Stimulated activated effector memory CD8-positive, alpha-beta T cell treated with anti-CD3 and anti-CD28 coated beads, Interleukin-12 subunit alpha, Interleukin-12 subunit beta, amount 100 ng/mL, for 72 hours (primary cell): Measurements from ENCODE around the gene OSBPL5.
"Not testable (repeated sequence)": the region's sequence is repeated elsewhere in the genome, so short reads cannot be mapped to it uniquely, and the experiment has no call there.

Experiments used
- ATAC-seq: fragments of 150-1000 bp; cut with Tn5 transposase; 2 replicates; pipeline ENCODE4 v1.10.0; 2021
- DNase-seq, 2 donors: peaks; one replicate each; pipeline ENCODE4 v3.0.0; 2021 to 2022; ENCODE audit warnings: low spot score in 2 of 2
- H3K27ac Mint-ChIP-seq: one replicate; pipeline ENCODE4 v1.8.0; 2022; ENCODE audit warnings: mild to moderate bottlenecking, mixed read lengths
- H3K36me3 Mint-ChIP-seq: one replicate; pipeline ENCODE4 v1.8.0; 2022; ENCODE audit warnings: mild to moderate bottlenecking, mixed read lengths
- H3K4me1 Mint-ChIP-seq: one replicate; pipeline ENCODE4 v1.8.0; 2022; ENCODE audit warnings: mixed read lengths
- H3K4me3 Mint-ChIP-seq: one replicate; pipeline ENCODE4 v1.8.0; 2022; ENCODE audit warnings: mild to moderate bottlenecking, mixed read lengths
- H3K9me3 Mint-ChIP-seq: one replicate; pipeline ENCODE4 v1.8.0; 2022; ENCODE audit warnings: mixed read lengths

OSBPL5 gene

DNA sequence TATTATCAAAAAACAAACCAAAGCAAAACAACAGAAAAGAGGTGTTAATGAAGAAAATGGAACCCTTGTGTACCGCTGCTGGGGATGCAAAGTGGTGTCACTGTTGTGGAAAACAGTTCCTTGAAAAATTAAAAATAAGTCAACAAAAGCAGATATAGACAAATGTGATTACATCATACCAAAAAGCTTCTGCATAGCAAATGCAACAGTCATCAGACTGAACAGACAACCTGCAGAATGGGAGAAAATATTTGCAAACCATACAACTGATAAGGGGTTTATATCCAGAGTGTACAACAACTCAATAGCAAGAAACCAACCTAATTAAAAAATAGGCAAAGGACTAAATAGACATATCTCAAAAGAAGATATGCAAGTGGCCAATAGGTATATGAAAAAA is 85.0 kb downstream of the OSBPL5 start:
- no peaks in the 10 kb centered on the region for H3K9me3 Mint-ChIP-seq
- no peak overlapping the region for H3K4me3 Mint-ChIP-seq
- no peak overlapping the region for H3K27ac Mint-ChIP-seq
- no peak for DNase-seq
- ATAC-seq: no peak
- no peaks in the 10 kb centered on the region for H3K36me3 Mint-ChIP-seq
- no peaks in the 10 kb centered on the region for H3K4me1 Mint-ChIP-seq

DNA sequence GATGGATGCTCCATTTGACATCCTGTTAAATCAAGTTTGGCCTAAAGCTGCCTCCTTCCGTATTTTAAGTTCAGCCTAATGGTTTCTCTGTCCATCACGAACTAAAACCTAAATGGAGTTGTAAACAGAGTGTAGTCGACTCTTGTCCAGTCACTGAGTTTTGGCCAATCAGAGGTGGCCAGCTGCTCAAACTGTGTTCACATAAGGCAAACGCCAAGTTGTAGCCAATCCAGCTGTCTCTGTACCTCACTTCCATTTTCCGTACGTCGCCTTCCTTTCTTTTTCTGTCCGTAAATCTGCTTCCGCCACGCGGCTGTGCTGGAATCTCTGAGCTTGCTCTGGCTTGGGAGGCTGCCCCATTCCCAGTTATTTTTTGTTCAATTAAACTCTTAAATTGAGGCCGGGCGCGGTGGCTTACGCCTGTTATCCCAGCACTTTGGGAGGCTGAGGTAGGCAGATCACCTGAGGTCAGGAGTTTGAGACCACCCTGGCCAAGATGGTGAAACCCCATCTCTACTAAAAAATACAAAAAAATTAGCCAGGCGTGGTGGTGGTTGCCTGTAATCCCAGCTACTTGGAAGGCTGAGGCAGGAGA is 87.2 kb downstream of the OSBPL5 start:
- Mint-ChIP-seq H3K36me3 (no peaks in the 10 kb centered on the region), H3K9me3 (no peaks in the 10 kb centered on the region), H3K27ac (no peak overlapping the region), H3K4me3 (no peak overlapping the region), H3K4me1 (no peaks in the 10 kb centered on the region)
- ATAC-seq (no peak), DNase-seq (no peak)

DNA sequence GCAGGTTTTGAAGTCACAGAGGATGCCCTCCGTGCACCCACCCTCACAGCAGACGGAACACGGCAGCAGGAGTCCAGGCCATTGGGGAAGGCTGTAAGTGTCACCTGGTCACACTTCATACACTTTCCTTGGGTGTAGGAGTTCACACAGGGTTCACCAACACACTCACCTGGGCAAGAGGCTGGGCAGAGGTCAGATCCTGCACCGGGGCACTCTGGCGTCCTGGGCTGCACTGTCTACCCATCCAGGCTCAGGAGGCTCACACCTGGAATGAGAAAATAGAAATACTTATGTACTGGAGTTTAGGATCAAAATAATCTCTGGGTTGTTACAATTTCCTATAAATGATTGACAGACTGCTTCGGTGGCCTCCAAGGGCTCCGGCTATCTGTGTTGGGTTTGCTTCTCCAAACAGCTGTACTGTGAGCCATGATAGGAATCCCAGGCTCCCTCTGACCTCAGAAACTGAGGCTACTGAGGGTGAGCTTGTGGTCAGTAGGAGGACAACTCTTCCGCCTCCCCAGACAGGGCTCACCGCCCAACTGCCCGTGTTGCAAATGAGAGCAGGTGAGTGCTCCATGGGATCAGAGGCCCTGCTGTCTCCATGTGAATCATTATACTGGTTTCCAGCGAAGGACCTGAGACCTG is 87.8 kb downstream of the OSBPL5 start:
- Mint-ChIP-seq H3K4me3 (no peak overlapping the region), H3K27ac (no peak overlapping the region), H3K36me3 (no peaks in the 10 kb centered on the region), H3K9me3 (no peaks in the 10 kb centered on the region), H3K4me1 (no peaks in the 10 kb centered on the region)
- no peak for DNase-seq
- no peak for ATAC-seq

DNA sequence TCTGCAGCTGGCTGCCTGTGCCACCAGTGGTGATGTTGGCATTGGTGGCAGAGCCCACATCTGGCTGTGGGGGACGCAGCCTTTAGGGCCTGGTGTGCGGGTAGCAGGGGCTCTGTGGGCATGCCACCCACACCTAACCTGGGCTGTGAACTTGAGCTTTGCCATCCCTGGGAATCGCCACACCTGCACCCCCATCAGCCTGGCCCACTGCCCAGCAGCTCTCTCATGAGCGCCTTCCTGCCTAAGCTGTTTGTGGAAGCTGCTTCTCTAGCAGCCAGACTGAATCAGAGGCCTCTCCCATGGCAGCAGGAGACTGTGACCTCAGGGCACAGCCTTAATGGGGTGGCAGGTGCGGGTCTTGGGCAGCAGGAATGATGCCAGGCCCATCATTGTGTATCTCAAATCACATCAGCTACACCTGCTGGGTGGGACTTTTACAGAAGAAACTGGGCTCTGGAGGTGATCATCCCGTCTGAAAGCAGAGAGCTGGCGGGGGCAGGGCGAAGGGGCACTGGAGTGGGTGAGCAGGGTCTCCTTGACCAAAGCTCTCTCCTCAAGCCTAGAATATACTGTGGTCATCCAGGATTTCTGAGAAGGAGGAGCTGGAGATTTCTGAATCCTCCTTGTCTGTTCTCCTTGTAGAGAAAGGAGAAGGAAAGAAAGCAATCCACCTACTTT is 90.1 kb downstream of the OSBPL5 start:
- no peak overlapping the region for H3K4me3 Mint-ChIP-seq
- no peaks in the 10 kb centered on the region for H3K9me3 Mint-ChIP-seq
- ATAC-seq (no peak), DNase-seq (no peak)
- peak overlapping the region; percentile 40 for H3K27ac Mint-ChIP-seq
- H3K4me1 Mint-ChIP-seq: no peaks in the 10 kb centered on the region
- H3K36me3 Mint-ChIP-seq: no peaks in the 10 kb centered on the region

DNA sequence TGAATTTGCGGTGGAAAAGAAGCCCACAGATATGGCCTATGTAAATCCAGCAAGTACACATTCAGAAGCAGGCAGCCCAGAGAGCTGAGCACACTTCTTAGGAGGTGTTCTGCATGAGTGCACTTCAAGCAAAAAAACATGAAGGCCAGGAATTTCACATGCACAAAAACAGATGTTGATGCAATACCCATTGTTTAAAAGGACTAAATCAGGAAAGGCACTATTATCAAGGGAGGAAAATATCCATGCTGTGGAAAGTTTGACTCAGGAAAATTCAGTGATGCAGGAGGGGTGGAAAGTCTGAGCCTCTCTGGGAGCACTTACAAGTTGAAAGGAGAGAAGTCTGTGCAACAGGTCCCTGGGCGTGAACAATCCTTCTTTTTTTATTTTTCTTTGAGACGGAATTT is 92.1 kb downstream of the OSBPL5 start:
- Mint-ChIP-seq H3K4me3 (no peak overlapping the region), H3K27ac (no peak overlapping the region), H3K4me1 (no peaks in the 10 kb centered on the region), H3K9me3 (no peaks in the 10 kb centered on the region), H3K36me3 (no peaks in the 10 kb centered on the region)
- ATAC-seq (no peak), DNase-seq (no peak)

DNA sequence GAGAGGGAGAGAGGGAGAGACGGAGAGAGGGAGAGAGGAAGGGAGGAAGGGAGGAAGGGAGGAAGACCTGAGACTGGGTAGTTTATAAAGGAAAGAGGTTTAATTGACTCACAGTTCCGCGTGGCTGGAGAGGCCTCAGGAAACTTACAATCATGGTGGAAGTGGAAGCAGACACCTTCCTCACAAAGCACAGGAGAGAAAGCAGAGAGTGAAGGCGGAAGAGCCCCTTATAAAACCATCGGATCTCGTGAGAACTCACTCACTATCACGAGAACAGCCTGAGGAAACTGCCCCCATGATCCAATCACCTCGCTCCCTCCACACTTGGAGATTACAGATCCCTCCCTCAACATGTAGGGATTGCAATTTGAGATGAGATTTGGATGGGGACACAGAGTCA is 95.7 kb downstream of the OSBPL5 start:
- no peak overlapping the region for H3K27ac Mint-ChIP-seq
- H3K4me3 Mint-ChIP-seq: no peak overlapping the region
- ATAC-seq (no peak), DNase-seq (no peak)
- no peaks in the 10 kb centered on the region for H3K9me3 Mint-ChIP-seq
- no peaks in the 10 kb centered on the region for H3K36me3 Mint-ChIP-seq
- no peaks in the 10 kb centered on the region for H3K4me1 Mint-ChIP-seq

DNA sequence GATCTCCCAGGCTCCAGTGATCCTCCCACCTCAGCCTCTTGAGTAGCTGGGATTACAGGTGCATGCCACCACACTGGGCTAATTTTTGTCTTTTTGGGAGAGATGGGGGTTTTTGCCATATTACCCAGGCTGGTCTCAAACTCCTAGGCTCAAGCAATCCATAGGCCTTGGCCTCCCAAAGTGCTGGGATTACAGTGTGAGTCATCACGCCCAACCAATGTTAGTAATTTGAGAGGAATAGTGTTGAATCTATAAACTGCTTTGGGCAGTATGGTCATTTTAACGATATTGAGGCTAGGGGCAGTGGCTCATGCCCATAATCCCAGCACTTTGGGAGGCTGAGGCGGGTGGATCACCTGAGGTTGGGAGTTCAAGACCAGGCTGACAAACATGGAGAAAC is 98.8 kb downstream of the OSBPL5 start:
- not testable (repeated sequence) for H3K9me3 Mint-ChIP-seq, H3K36me3 Mint-ChIP-seq, ATAC-seq, DNase-seq, H3K4me1 Mint-ChIP-seq, H3K4me3 Mint-ChIP-seq, H3K27ac Mint-ChIP-seq

DNA sequence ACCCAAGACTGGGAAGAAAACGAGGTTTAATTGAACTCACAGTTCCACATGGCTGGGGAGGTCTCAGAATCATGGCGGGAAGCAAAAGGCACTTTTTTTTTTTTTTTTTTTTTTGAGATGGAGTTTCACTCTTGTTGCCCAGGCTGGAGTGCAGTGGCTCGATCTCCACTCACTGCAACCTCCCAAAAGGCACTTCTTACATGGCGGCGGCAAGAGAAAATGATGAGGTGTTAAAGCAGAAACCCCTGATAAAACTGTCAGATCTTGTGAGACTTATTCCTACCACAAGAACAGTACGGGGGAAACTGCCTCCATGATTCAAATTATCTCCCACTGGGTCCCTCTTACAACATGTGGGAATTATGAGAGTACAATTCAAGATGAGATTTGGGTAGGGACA is 100.4 kb downstream of the OSBPL5 start:
- not testable (repeated sequence) for H3K4me1 Mint-ChIP-seq, H3K9me3 Mint-ChIP-seq, H3K4me3 Mint-ChIP-seq, DNase-seq, H3K36me3 Mint-ChIP-seq, H3K27ac Mint-ChIP-seq, ATAC-seq

DNA sequence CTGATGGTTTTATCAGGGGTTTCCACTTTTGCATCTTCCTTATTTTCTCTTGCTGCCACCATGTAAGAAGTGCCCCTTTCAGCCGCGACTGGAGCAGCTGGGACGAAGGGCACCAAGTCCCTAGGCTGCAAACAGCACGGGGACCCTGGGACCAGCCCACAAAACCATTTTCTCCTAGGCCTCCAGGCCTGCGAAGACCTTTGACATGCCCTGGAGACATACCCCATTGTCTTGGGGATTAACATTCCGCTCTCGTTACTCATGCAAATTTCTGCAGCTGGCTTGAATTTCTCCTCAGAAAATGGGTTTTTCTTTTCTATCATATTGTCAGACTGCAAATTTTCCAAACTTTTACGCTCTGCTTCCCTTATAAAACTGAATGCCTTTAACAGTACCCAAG is 101.2 kb downstream of the OSBPL5 start:
- not testable (repeated sequence) for DNase-seq, H3K9me3 Mint-ChIP-seq, H3K36me3 Mint-ChIP-seq, H3K27ac Mint-ChIP-seq, ATAC-seq, H3K4me3 Mint-ChIP-seq, H3K4me1 Mint-ChIP-seq

DNA sequence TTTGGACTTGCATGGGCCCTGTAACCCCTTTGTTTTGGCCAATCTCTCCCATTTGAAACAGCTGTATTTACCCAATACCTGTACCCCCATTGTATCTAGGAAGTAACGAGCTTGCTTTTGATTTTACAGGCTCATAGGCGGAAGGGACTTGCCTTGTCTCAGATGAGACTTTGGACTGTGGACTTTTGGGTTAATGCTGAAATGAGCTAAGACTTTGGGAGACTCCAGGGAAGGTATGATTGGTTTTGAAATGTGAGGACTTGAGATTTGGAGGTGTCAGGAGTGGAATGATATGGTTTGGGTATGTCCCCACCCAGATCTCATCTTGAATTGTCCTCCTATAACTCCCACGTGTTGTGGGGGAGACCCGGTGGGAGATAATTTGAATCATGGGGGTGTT is 101.7 kb downstream of the OSBPL5 start:
- not testable (repeated sequence) for ATAC-seq, H3K36me3 Mint-ChIP-seq, H3K27ac Mint-ChIP-seq, H3K9me3 Mint-ChIP-seq, DNase-seq, H3K4me1 Mint-ChIP-seq, H3K4me3 Mint-ChIP-seq

DNA sequence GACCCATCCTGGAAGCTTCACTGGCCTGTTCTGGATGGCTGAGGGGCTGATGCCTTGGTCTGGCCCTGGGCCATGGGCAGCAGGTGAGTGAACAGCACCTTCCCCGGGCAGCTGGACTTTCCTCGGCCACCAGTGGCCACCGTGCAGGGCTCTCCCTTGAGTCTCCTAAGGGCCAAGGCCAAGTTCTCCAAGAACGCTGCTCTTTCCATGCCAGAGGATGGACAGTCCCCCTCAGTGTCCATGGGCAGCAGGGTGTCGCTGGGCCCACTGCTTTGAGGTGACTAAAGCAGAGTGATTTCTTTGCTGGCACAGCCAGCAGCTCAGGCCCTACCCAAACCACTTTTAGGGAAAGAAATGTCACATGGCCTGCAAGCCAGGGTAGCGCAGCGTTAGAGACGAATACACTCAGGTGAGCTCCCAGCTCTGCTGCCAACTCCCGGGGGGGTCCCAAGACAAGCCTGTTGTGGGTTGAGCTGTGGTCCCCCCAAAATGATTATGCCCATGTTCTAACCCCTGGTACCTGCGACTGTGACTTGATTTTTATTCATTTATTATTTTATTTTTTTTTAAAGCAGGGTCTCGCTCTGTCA is 104.6 kb downstream of the OSBPL5 start:
- no peak overlapping the region for H3K27ac Mint-ChIP-seq
- no peaks in the 10 kb centered on the region for H3K9me3 Mint-ChIP-seq
- DNase-seq: no peak
- peaks cover 21% of the 10 kb centered on the region for H3K36me3 Mint-ChIP-seq
- peaks cover 14% of the 10 kb centered on the region for H3K4me1 Mint-ChIP-seq
- no peak for ATAC-seq
- no peak overlapping the region for H3K4me3 Mint-ChIP-seq

DNA sequence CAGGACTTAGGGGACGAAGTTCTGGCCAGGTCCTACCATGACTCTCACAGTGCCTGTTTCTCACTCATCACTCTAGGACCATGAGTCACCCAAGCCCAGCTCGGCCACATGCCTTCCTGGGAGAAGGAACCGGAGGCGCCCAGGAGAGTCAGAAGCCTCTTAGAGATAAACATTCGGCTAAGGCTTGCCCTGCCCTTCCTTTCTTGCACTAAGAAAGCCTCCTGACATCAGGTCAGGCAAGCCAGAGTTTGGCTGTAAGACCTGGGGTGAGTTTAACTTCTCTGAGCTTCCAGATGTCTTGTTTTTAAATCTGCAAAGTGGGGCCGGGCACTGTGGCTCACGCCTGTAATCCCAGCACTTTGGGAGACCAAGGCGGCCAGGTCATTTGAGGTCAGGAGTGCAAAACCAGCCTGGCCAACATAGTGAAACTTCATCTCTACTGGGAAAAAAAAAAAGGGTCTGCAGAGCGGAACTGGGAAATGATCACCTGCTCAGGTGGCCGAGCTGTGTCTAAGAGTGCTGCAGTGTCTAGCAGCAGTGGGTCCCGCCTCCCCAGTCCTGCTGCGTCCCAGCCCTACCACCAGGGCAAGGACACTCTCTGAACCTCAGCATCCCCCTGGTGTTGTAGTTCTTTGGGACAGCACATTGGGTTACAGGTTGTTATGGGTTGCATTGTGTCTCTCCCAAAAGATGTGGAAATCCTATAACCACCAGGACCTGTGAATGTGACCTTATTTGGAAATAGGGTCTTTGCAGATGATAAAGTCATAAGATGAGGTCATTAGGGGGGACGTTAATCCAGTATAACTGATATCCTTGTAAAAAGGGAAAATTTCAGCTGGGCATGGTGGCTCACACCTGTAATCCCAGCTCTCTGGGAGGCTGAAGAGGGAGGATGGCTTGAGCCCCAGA is 106.1 kb downstream of the OSBPL5 start:
- peaks cover 36% of the 10 kb centered on the region for H3K36me3 Mint-ChIP-seq
- no peak overlapping the region for H3K4me3 Mint-ChIP-seq
- H3K27ac Mint-ChIP-seq: no peak overlapping the region
- ATAC-seq: no peak
- DNase-seq: no peak
- H3K9me3 Mint-ChIP-seq: no peaks in the 10 kb centered on the region
- peaks cover 29% of the 10 kb centered on the region for H3K4me1 Mint-ChIP-seq

DNA sequence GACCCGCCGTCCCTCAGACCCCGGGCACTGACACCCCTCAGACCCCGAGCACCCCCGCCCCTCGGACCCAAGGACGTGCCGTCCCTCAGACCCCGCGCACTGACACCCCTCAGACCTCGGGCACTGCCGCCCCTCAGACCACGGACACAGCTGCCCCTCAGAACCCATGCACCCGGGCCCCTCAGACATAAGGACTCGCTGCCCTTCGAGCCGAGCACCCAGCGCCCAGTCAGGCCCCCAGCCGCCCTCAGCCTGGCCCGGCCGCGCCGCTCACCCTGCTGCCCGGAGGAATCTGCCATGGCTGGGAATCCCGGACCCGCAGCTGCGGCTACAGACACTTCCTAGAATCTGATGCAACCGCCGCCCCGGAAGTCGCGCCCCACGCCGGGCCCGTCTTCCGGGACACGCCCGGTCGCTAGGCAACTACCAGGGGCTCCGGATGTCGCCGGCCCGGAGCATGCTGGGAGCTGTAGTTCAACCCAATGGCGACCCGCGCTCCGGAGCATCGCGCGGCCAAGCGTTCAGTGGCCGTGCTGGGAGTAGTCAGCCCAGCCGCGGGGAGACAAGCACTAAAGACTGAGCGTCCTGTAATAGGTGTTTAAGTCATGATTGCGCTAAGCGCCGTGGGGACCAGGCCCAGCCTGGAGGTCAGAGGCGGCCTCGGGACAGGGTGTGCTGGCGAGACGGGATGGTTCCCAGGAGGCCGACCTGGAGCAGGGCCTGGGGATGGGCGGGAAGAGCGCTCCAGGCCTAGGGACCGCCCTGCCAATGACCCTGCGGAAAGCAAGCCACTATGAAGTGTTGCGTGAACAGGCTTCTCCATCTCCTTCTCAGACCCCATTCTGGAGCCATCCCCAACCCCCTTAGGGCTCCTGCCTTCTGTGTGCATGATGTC is 107.8 kb downstream of the OSBPL5 start, which contains the start of gene CARS1:
TSS of gene CARS1 (minus strand) at position 355 of the 895 bp plus-strand sequence. CDS start at position 299, 56 bp downstream.
- DNase-seq (peak; percentile 85 to 94), ATAC-seq (peak; percentile 99)
- Mint-ChIP-seq H3K36me3 (peaks cover 52% of the 10 kb centered on the region), H3K27ac (peak within 1 kb of the TSS; percentile 95), H3K9me3 (no peaks in the 10 kb centered on the region), H3K4me3 (peak within 1 kb of the TSS; percentile 85), H3K4me1 (peaks cover 43% of the 10 kb centered on the region)
